NT2/D1 (cell line): ENCODE data around the gene APOM.

Source experiments
- SUZ12 ChIP-seq: IDR thresholded peaks from 2 replicates; pipeline ENCODE4 v1.6.1; 2011; ENCODE audit not compliant: insufficient read length, insufficient read depth; ENCODE audit errors: extremely low read depth
- YY1 ChIP-seq: IDR thresholded peaks from 2 replicates; pipeline ENCODE4 v1.6.1; 2011; ENCODE audit not compliant: insufficient read length, insufficient read depth
- ZNF274 ChIP-seq: IDR thresholded peaks from 2 replicates; pipeline ENCODE4 v1.6.1; 2011; ENCODE audit warnings: mild to moderate bottlenecking, low read depth, low read length

DNA sequence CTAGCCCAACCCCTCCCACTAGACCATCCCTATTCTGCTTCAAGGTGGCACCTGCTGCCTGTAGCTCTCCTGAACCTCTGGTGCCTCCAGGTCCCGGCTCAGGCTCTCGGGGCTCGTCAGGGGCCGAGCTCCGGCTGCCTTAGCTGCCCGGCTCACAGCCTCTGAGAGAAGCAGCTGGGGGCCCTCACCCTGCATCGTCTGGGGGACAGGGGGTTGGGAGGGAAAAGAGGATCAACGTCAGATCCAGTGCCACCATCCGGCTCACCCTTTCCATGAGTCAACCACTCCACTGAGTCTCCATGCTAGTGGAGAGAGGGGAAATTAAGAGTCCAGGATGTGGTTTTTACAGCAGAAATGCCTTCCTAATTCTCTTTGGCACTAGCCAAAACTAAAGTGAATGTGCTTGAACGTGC is 16.2 kb upstream of the APOM start:
- no peak for TF ChIP-seq SUZ12
- no peak for TF ChIP-seq YY1
- no peak for TF ChIP-seq ZNF274
